GM10248 (cell line): ENCODE measurements around the gene C14orf132.

ENCODE experiments used
- CTCF ChIA-PET: fragments of 300-600 bp; sonication (Branson Sonifier 250); formaldehyde crosslinking; extraction: SDS; loops from one replicate; lab custom pipeline; 2021; ENCODE audit warnings: antibody characterized with exemption; lab: Yijun Ruan, JAX
- POLR2A ChIA-PET: fragments of 350-650 bp; sonication (Branson Sonifier 250); formaldehyde crosslinking; extraction: SDS; loops from one replicate; lab custom pipeline; 2020; ENCODE audit warnings: antibody characterized with exemption; lab: Yijun Ruan, JAX
- DNase-seq: peaks from one replicate; pipeline ENCODE4 v3.0.0; 2012; ENCODE audit errors: extremely low spot score
- TF ChIP-seq, protein P1 (sequence below): IDR thresholded peaks from 2 replicates; pipeline ENCODE4 v1.5.1; 2012; ENCODE audit warnings: mild to moderate bottlenecking, low read depth; ENCODE audit errors: extremely low read depth, missing control alignments, control extremely low read depth

C14orf132 gene

GRCh38 chr14:96126783-96127271 lies 87.7 kb downstream of the C14orf132 start:
- ChIA-PET CTCF (interaction anchor here (0.8 to 1.8 kb wide), 6 partner anchors 9 to 135 kb away, joined by 3 to 7 read pairs (median 4); no protein-coding TSS in a partner anchor), POLR2A (no interaction called here)
- no peak for DNase-seq
- TF ChIP-seq, protein P1, sequence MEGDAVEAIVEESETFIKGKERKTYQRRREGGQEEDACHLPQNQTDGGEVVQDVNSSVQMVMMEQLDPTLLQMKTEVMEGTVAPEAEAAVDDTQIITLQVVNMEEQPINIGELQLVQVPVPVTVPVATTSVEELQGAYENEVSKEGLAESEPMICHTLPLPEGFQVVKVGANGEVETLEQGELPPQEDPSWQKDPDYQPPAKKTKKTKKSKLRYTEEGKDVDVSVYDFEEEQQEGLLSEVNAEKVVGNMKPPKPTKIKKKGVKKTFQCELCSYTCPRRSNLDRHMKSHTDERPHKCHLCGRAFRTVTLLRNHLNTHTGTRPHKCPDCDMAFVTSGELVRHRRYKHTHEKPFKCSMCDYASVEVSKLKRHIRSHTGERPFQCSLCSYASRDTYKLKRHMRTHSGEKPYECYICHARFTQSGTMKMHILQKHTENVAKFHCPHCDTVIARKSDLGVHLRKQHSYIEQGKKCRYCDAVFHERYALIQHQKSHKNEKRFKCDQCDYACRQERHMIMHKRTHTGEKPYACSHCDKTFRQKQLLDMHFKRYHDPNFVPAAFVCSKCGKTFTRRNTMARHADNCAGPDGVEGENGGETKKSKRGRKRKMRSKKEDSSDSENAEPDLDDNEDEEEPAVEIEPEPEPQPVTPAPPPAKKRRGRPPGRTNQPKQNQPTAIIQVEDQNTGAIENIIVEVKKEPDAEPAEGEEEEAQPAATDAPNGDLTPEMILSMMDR: no peak

- no peak for DNase-seq
- TF ChIP-seq, protein P1: no peak
- ChIA-PET CTCF (no interaction called here), POLR2A (no interaction called here)
Observed at GRCh38 chr14:96129128-96129736, 90.1 kb downstream of the C14orf132 start.

- DNase-seq: no peak
- TF ChIP-seq, protein P1: no peak
- ChIA-PET POLR2A (no interaction called here), CTCF (no interaction called here)
Observed at GRCh38 chr14:96130391-96130790, 91.2 kb downstream of the C14orf132 start.

GRCh38 chr14:96130854-96131253 lies 91.7 kb downstream of the C14orf132 start:
- TF ChIP-seq, protein P1: no peak
- CTCF ChIA-PET: no interaction called here
- POLR2A ChIA-PET: no interaction called here
- no peak for DNase-seq

DNA sequence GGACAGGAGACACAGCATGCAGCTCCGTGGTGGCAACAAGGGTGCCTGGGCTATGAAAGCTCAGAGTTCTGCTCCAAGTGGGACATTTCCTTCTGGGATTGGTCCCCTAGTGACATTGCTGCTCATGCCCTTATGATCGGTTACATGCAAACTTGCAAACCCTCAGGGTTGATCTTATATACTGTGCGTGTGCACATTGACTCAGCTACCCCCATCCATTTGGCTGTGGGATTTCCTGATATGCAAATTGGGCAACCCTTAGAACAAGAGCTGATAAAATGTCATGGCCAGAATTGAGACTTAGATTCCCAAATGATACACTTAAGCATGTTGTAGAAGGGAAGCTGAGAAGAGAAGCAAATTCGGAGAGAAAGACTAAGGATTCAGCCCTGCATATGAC lies 92.7 kb downstream of the C14orf132 start:
- ChIA-PET POLR2A (no interaction called here), CTCF (interaction anchor here (0.8 to 1.1 kb wide), 2 partner anchors 8 to 9 kb away, joined by 3 to 4 read pairs; no protein-coding TSS in a partner anchor)
- DNase-seq: no peak
- TF ChIP-seq, protein P1: no peak

DNA sequence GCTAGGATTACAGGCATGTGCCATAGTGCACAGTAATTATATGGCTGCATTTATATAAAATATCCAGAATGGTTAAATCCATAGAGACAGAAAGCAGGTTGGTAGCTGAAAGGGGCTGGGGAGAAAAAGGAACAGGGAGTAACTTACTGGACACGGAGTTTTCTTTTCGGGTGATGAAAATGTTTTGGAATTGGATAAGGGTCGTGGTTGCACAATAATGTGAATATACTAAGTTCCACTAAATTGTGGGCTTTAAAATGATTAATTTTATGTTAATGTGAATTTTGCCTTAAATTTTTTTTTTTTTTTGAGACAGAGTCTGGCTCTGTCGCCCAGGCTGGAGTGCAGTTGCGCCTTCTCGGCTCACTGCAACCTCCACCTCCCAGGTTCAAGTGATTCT lies 95.3 kb downstream of the C14orf132 start:
- ChIA-PET POLR2A (no interaction called here), CTCF (no interaction called here)
- no peak for DNase-seq
- TF ChIP-seq, protein P1: no peak
